DND-41 (cell line): ENCODE results near the gene BCR.

Experiments used
- CTCF ChIP-seq: IDR thresholded peaks from 2 replicates; pipeline ENCODE4 v1.5.1; 2012; ENCODE audit warnings: borderline replicate concordance, low read length, moderate library complexity, mild to moderate bottlenecking; ENCODE audit not compliant: poor library complexity, severe bottlenecking; ENCODE audit errors: extremely low read depth
- EZH2 ChIP-seq: IDR thresholded peaks from 3 replicates; pipeline ENCODE4 v1.6.1; 2012; ENCODE audit warnings: borderline replicate concordance, low read depth, mild to moderate bottlenecking, moderate library complexity, low read length, inconsistent platforms; ENCODE audit not compliant: severe bottlenecking

- TF ChIP-seq CTCF, result no peak
- no peak for TF ChIP-seq EZH2
These were observed 184.1 kb downstream of the BCR start for GRCh38 chr22:23364389-23364788.
